AG04449 (cell line): ENCODE data around the gene SCN4A.

Experiments
- CTCF ChIA-PET: fragments of 350-600 bp; formaldehyde crosslinking; extraction: SDS; loops from one replicate; lab custom pipeline; 2021; ENCODE audit warnings: antibody characterized with exemption; lab: Yijun Ruan, JAX
- POLR2A ChIA-PET: fragments of 400-600, 350-600 bp; formaldehyde crosslinking; extraction: SDS; loops from one replicate; lab custom pipeline; 2020; ENCODE audit warnings: antibody characterized with exemption, inconsistent platforms; lab: Yijun Ruan, JAX
- DNase-seq: peaks from one replicate; pipeline ENCODE4 v3.0.0-alpha.2; 2010; ENCODE audit warnings: low read depth, low spot score
- H3K4me3 ChIP-seq: 2 replicates; pipeline ENCODE4 v1.5.1; 2011; ENCODE audit warnings: low read depth, mild to moderate bottlenecking, control low read depth, low read length
- TF ChIP-seq, protein P1 (sequence below): IDR thresholded peaks from one replicate; pipeline ENCODE4 v1.5.1; 2011; ENCODE audit warnings: mild to moderate bottlenecking, moderate library complexity, low read length, control low read depth, inconsistent platforms; ENCODE audit not compliant: insufficient read depth; ENCODE audit errors: missing control alignments

Gene SCN4A

GRCh38 chr17:63937319-63937718, 35.4 kb downstream of the SCN4A start:
- ChIA-PET POLR2A (no interaction called here), CTCF (interaction anchor here (0.7 to 2.3 kb wide), 3 partner anchors 9 to 91 kb away, joined by 4 to 12 read pairs (median 6); no protein-coding TSS in a partner anchor)
- DNase-seq = no peak
- TF ChIP-seq, protein P1, sequence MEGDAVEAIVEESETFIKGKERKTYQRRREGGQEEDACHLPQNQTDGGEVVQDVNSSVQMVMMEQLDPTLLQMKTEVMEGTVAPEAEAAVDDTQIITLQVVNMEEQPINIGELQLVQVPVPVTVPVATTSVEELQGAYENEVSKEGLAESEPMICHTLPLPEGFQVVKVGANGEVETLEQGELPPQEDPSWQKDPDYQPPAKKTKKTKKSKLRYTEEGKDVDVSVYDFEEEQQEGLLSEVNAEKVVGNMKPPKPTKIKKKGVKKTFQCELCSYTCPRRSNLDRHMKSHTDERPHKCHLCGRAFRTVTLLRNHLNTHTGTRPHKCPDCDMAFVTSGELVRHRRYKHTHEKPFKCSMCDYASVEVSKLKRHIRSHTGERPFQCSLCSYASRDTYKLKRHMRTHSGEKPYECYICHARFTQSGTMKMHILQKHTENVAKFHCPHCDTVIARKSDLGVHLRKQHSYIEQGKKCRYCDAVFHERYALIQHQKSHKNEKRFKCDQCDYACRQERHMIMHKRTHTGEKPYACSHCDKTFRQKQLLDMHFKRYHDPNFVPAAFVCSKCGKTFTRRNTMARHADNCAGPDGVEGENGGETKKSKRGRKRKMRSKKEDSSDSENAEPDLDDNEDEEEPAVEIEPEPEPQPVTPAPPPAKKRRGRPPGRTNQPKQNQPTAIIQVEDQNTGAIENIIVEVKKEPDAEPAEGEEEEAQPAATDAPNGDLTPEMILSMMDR = no peak
- H3K4me3 ChIP-seq = no peak overlapping the region

GRCh38 chr17:63934183-63935112, 38.3 kb downstream of the SCN4A start:
- no peak for DNase-seq
- no peak overlapping the region for H3K4me3 ChIP-seq
- CTCF ChIA-PET = interaction anchor here (1.0 to 8.9 kb wide), 7 partner anchors 11 to 199 kb away, joined by 3 to 55 read pairs (median 5); partner anchors contain the start of genes CSHL1 and GH1
- TF ChIP-seq, protein P1 = no peak
- POLR2A ChIA-PET = no interaction called here

DNA sequence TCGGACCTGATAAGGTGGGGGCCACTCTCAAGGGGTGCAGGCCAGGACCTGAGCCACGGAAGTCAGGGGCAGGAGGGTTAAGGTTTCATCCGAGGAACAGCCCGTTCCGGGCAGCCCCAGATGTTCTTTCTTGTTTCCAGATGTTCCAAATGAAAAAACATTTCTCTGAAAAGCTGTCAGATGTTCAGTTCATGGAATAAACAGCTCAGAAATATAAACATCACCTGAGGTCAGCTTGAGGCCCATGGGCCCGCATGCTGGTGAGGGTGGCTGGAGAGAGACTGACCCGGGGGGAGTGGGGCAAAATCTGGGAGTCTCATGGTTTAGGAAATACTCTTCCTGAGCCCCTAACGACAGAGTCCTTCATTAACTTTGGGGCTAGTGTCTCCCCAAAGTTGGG, 39.1 kb downstream of the SCN4A start:
- TF ChIP-seq, protein P1 = no peak
- ChIA-PET CTCF (interaction anchor here (1.0 to 8.9 kb wide), 7 partner anchors 10 to 200 kb away, joined by 3 to 55 read pairs (median 5); partner anchors contain the start of genes CSHL1 and GH1), POLR2A (no interaction called here)
- no peak for DNase-seq
- no peak overlapping the region for H3K4me3 ChIP-seq

GRCh38 chr17:63932721-63933120, 40.0 kb downstream of the SCN4A start:
- POLR2A ChIA-PET = no interaction called here
- CTCF ChIA-PET = interaction anchor here (0.6 to 8.9 kb wide), 6 partner anchors 14 to 97 kb away, joined by 3 to 55 read pairs (median 10); partner anchors contain the start of genes CSHL1 and GH1
- H3K4me3 ChIP-seq = no peak overlapping the region
- no peak for DNase-seq
- TF ChIP-seq, protein P1 = no peak

GRCh38 chr17:63931981-63932561, 40.6 kb downstream of the SCN4A start, which contains the start of gene CD79B:
CD79B (minus strand) TSS chr17:63932331; CDS start chr17:63932261, 70 bp downstream.
- POLR2A ChIA-PET = no interaction called here
- TF ChIP-seq, protein P1 = no peak
- CTCF ChIA-PET = interaction anchor here (1.4 to 8.9 kb wide), 4 partner anchors 13 to 97 kb away, joined by 5 to 55 read pairs (median 12); partner anchors contain the start of genes CSHL1 and GH1
- no peak for DNase-seq
- H3K4me3 ChIP-seq = no peak within 1 kb of the TSS
